ENCODE measurements around the gene UIMC1.
A peak's percentile ranks its signal among the peaks of the same experiment; 100 is the strongest.
"Not testable (repeated sequence)": the region's sequence is repeated elsewhere in the genome, so short reads cannot be mapped to it uniquely, and the experiment has no call there.

The UIMC1 gene

GRCh38 chr5:176881021-176881749 lies 125.4 kb downstream of the UIMC1 start:
- no peak for DNase-seq

GRCh38 chr5:176880366-176881020 lies 126.1 kb downstream of the UIMC1 start:
- no peak for DNase-seq

GRCh38 chr5:176879663-176880361 lies 126.8 kb downstream of the UIMC1 start:
- no peak for DNase-seq

- DNase-seq = no peak
These were observed 127.5 kb downstream of the UIMC1 start for GRCh38 chr5:176878906-176879662.

- DNase-seq = no peak
These were observed 128.1 kb downstream of the UIMC1 start for GRCh38 chr5:176878463-176878862.

- DNase-seq = peak; percentile 43
These were observed 128.7 kb downstream of the UIMC1 start for GRCh38 chr5:176877793-176878331.

GRCh38 chr5:176876506-176877431 lies 129.8 kb downstream of the UIMC1 start:
- DNase-seq = no peak

- peak; percentile 58 for DNase-seq
These were observed 130.6 kb downstream of the UIMC1 start for GRCh38 chr5:176875783-176876505.

GRCh38 chr5:176875014-176875550 lies 131.5 kb downstream of the UIMC1 start:
- no peak for DNase-seq

- no peak for DNase-seq
These were observed 132.3 kb downstream of the UIMC1 start for GRCh38 chr5:176874198-176874780.

GRCh38 chr5:176873541-176874172 lies 132.9 kb downstream of the UIMC1 start:
- DNase-seq = peak; percentile 51

GRCh38 chr5:176873011-176873410 lies 133.6 kb downstream of the UIMC1 start:
- not testable (repeated sequence) for DNase-seq

- DNase-seq = not testable (repeated sequence)
These were observed 134.0 kb downstream of the UIMC1 start for GRCh38 chr5:176872586-176872985.

GRCh38 chr5:176870644-176871043 lies 135.9 kb downstream of the UIMC1 start:
- DNase-seq = not testable (repeated sequence)

- peak; percentile 59 for DNase-seq
These were observed 136.4 kb downstream of the UIMC1 start for GRCh38 chr5:176870110-176870591.

GRCh38 chr5:176869501-176870109 lies 137.0 kb downstream of the UIMC1 start:
- no peak for DNase-seq

- DNase-seq = no peak
These were observed 137.8 kb downstream of the UIMC1 start for GRCh38 chr5:176868731-176869130.

- no peak for DNase-seq
These were observed 138.5 kb downstream of the UIMC1 start for GRCh38 chr5:176868126-176868525.

- peak; percentile 90 for DNase-seq
These were observed 139.8 kb downstream of the UIMC1 start for GRCh38 chr5:176866707-176867310.

Data from retina (tissue), 1 donor.